ENCODE data around the gene CEP85. TPM values are rescaled to one million over a fixed set of nuclear protein-coding genes. Genes with fewer than 3 reads are reported as not detected.

Gene CEP85
- total RNA-seq, 1 experiment from 2014 or later = 11.1 TPM

- DNase-seq (ENCODE audit: unreplicated experiment) = no peak
- no peak for TF ChIP-seq CTCF (IDR thresholded peaks at IDR 0.05; ENCODE audit: unreplicated experiment)
- intact Hi-C loops (cut with micrococcal nuclease) = no loop called here
- H3K4me3 Mint-ChIP-seq (ENCODE audit: unreplicated experiment) = no peak overlapping the region
- ChIA-PET POLR2A (interaction anchor here (1.1 to 1.5 kb wide), 2 partner anchors 12 to 16 kb away, joined by 3 read pairs; no protein-coding TSS in a partner anchor), CTCF (interaction anchor here (1.1 kb wide), 1 partner anchor 10 kb away, joined by 3 read pairs; no protein-coding TSS in a partner anchor)
- no TSS peak for BruUV-seq (replicated peaks)
- H3K36me3 Mint-ChIP-seq (ENCODE audit: insufficient read depth, unreplicated experiment) = peaks cover 9% of the 10 kb centered on the region
- no peaks in the 10 kb centered on the region for H3K9me3 Mint-ChIP-seq (ENCODE audit: unreplicated experiment)
- H3K27me3 Mint-ChIP-seq (ENCODE audit: insufficient read depth, unreplicated experiment) = no peaks in the 10 kb centered on the region
- peaks cover 5% of the 10 kb centered on the region for H3K4me1 Mint-ChIP-seq (ENCODE audit: insufficient read depth, unreplicated experiment)
- no peak overlapping the region for H3K27ac Mint-ChIP-seq (ENCODE audit: low read depth, unreplicated experiment)
These were observed 61.5 kb downstream of the CEP85 start for GRCh38 chr1:26295194-26296138.

DNA sequence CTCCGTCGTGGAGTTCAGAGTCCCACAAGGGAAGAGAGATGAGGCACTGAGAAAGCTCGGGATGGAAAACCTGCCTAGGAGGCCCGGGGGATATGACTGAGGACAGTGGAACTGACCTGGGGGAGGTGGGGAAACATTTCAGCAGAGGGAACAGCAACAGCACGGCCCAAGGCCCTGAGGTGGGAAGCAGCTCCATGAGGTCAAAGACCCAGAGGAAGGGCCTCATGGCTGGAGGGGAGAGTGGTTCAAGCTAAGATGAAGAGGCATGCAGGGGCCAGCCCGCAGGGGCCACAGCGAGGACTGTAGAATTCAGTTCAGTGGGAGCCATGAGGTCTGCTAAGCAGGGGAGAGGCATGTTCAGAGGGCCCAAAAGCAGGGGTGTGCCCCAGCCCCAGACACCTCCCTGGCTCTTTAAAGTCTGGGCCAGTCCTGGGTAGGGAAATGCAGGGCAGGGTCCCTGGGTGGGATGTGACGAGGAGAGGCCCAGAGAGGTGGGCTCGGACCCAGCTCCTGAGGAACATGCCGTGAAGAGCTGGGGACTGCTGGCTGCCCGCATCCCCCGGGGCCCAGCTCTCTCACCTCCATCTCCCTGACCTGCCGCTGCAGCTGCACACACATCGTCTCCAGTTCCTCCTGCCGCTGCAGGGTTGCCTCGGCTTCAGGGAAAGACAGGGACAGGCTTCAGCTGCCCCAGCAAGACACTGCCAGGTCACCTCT is 62.5 kb downstream of the CEP85 start:
- Mint-ChIP-seq H3K4me1 (ENCODE audit: insufficient read depth, unreplicated experiment) (peaks cover 5% of the 10 kb centered on the region), H3K36me3 (ENCODE audit: insufficient read depth, unreplicated experiment) (peaks cover 11% of the 10 kb centered on the region), H3K9me3 (ENCODE audit: unreplicated experiment) (no peaks in the 10 kb centered on the region), H3K4me3 (ENCODE audit: unreplicated experiment) (no peak overlapping the region), H3K27ac (ENCODE audit: low read depth, unreplicated experiment) (no peak overlapping the region), H3K27me3 (ENCODE audit: insufficient read depth, unreplicated experiment) (no peaks in the 10 kb centered on the region)
- no peak for TF ChIP-seq CTCF (IDR thresholded peaks at IDR 0.05; ENCODE audit: unreplicated experiment)
- POLR2A ChIA-PET = interaction anchor here (1.1 to 1.5 kb wide), 2 partner anchors 13 to 17 kb away, joined by 3 read pairs; no protein-coding TSS in a partner anchor
- no TSS peak for BruUV-seq (replicated peaks)
- intact Hi-C loops (cut with micrococcal nuclease) = no loop called here
- CTCF ChIA-PET = interaction anchor here (1.0 kb wide), 1 partner anchor 20 kb away, joined by 3 read pairs; no protein-coding TSS in a partner anchor
- DNase-seq (ENCODE audit: unreplicated experiment) = no peak

DNA sequence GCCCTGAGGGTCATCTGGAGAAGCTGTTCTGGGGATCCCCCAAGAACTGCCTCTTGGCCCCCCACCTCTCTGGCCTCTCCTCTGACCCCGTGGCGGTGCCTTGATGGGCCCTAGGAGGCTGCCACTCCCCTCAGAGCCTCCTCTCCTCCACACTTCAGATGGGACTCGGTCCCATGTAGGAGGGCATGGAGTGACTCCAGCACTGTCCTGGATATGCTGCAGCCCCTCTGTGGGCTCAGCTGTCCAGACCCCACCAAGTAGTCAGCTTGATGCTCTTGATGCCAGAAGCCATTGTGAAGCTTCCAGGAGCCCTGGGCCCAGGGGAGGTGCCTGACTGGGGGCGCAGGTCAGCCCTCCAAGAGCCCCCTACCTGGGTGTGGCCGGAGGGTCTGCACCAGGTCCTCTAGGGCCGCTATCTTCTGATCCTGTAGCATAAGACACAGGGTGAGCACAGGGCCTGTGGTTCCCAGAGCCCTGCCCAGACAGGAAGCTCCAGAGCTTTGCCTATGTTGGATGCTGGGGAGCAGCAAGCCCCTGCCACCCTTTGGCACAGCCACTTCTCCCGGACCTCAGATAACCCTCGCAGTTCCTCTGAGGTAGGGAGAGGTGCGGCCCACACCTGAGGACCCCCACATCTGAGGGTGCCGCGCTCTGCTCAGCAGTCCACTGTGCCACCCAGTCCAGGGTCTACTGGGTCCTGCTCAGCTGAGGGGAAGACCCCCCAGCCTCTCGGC is 63.2 kb downstream of the CEP85 start:
- ChIA-PET POLR2A (interaction anchor here (0.5 to 1.5 kb wide), 3 partner anchors 12 to 14 kb away, joined by 3 to 4 read pairs (median 3); no protein-coding TSS in a partner anchor), CTCF (interaction anchor here (0.5 to 1.0 kb wide), 2 partner anchors 21 to 124 kb away, joined by 3 read pairs; no protein-coding TSS in a partner anchor)
- Mint-ChIP-seq H3K4me3 (ENCODE audit: unreplicated experiment) (no peak overlapping the region), H3K36me3 (ENCODE audit: insufficient read depth, unreplicated experiment) (peaks cover 11% of the 10 kb centered on the region), H3K9me3 (ENCODE audit: unreplicated experiment) (no peaks in the 10 kb centered on the region), H3K27me3 (ENCODE audit: insufficient read depth, unreplicated experiment) (no peaks in the 10 kb centered on the region), H3K4me1 (ENCODE audit: insufficient read depth, unreplicated experiment) (peaks cover 5% of the 10 kb centered on the region), H3K27ac (ENCODE audit: low read depth, unreplicated experiment) (no peak overlapping the region)
- TF ChIP-seq CTCF (IDR thresholded peaks at IDR 0.05; ENCODE audit: unreplicated experiment) = no peak
- no peak for DNase-seq (ENCODE audit: unreplicated experiment)
- intact Hi-C loops (cut with micrococcal nuclease) = no loop called here
- BruUV-seq (replicated peaks) = no TSS peak

Data from MCF 10A (cell line).